HepG2 (cell line): ENCODE measurements around the gene PTMA. TPM values are rescaled to one million over a fixed set of nuclear protein-coding genes. Genes with fewer than 3 reads are reported as not detected.

Experiments
- BORCS8-MEF2B ChIP-seq: sonication (generic); formaldehyde crosslinking; IDR thresholded peaks from 2 replicates; pipeline ENCODE4 v1.8.0; 2022; ENCODE audit warnings: mild to moderate bottlenecking, missing genetic modification reagents
- CEBPG ChIP-seq: IDR thresholded peaks from 2 replicates; pipeline ENCODE4 v1.6.1; 2016
- GATAD2A ChIP-seq: IDR thresholded peaks from 2 replicates; pipeline ENCODE4 v1.6.1; 2016
- HINFP ChIP-seq: sonication (generic); formaldehyde crosslinking; IDR thresholded peaks from 2 replicates; pipeline ENCODE4 v1.4.0; 2020; ENCODE audit warnings: low read depth, mild to moderate bottlenecking, missing genetic modification reagents
- IRF9 ChIP-seq: sonication (generic); formaldehyde crosslinking; IDR thresholded peaks from 2 replicates; pipeline ENCODE4 v1.8.0; 2022; ENCODE audit warnings: missing genetic modification reagents, mild to moderate bottlenecking, borderline replicate concordance
- KAT8 ChIP-seq: IDR thresholded peaks from 2 replicates; pipeline ENCODE4 v1.6.1; 2016; ENCODE audit warnings: missing genetic modification reagents, missing compliant biosample characterization
- KLF11 ChIP-seq: IDR thresholded peaks from 2 replicates; pipeline ENCODE4 v1.6.1; 2016; ENCODE audit warnings: missing compliant biosample characterization
- MAFG ChIP-seq: sonication (generic); formaldehyde crosslinking; IDR thresholded peaks from 2 replicates; pipeline ENCODE4 v1.5.1; 2020; ENCODE audit warnings: mild to moderate bottlenecking, missing genetic modification reagents
- MIER3 ChIP-seq: IDR thresholded peaks from 2 replicates; pipeline ENCODE4 v1.6.1; 2016; ENCODE audit warnings: missing compliant biosample characterization, borderline replicate concordance
- MZF1 ChIP-seq: sonication (generic); formaldehyde crosslinking; IDR thresholded peaks from 2 replicates; pipeline ENCODE4 v1.8.1; 2023; ENCODE audit warnings: mild to moderate bottlenecking, missing genetic modification reagents, borderline replicate concordance
- REST ChIP-seq, 2 experiments: IDR thresholded peaks; 2 replicates each; pipeline ENCODE4 v1.6.1; 2011 to 2012; ENCODE audit warnings: low read length in 2 of 2, borderline replicate concordance in 1 of 2, low read depth in 1 of 2, mild to moderate bottlenecking in 1 of 2, moderate library complexity in 1 of 2
- RORA ChIP-seq: sonication (generic); formaldehyde crosslinking; IDR thresholded peaks from 2 replicates; pipeline ENCODE4 v1.5.0; 2020; ENCODE audit warnings: mild to moderate bottlenecking, missing genetic modification reagents, moderate library complexity
- SP140L ChIP-seq: sonication (generic); formaldehyde crosslinking; IDR thresholded peaks from 2 replicates; pipeline ENCODE4 v1.4.0; 2020; ENCODE audit warnings: missing genetic modification reagents, borderline replicate concordance
- TGIF2 ChIP-seq: IDR thresholded peaks from 2 replicates; pipeline ENCODE4 v1.6.1; 2016; ENCODE audit warnings: control low read depth, missing compliant biosample characterization
- THAP11 ChIP-seq: IDR thresholded peaks from 2 replicates; pipeline ENCODE4 v1.6.1; 2016; ENCODE audit warnings: missing biosample characterization, missing genetic modification reagents
- ZBTB39 ChIP-seq: sonication (generic); formaldehyde crosslinking; IDR thresholded peaks from 2 replicates; pipeline ENCODE4 v1.5.0; 2020; ENCODE audit warnings: missing genetic modification reagents
- ZBTB43 ChIP-seq: sonication (generic); formaldehyde crosslinking; conservative IDR thresholded peaks from 2 replicates; pipeline ENCODE4 v1.4.0; 2020; ENCODE audit warnings: missing genetic modification reagents
- ZFP41 ChIP-seq: sonication (generic); formaldehyde crosslinking; IDR thresholded peaks from 2 replicates; pipeline ENCODE4 v1.4.0; 2020; ENCODE audit warnings: mild to moderate bottlenecking, missing genetic modification reagents, borderline replicate concordance
- ZNF235 ChIP-seq: sonication (generic); formaldehyde crosslinking; IDR thresholded peaks from 2 replicates; pipeline ENCODE4 v1.8.1; 2023; ENCODE audit warnings: mild to moderate bottlenecking, missing genetic modification reagents, borderline replicate concordance
- ZNF451 ChIP-seq: sonication (generic); formaldehyde crosslinking; IDR thresholded peaks from 2 replicates; pipeline ENCODE4 v1.5.0; 2020; ENCODE audit warnings: mild to moderate bottlenecking, missing genetic modification reagents
- polyA plus RNA-seq, 8 experiments: library from polyadenylated mRNA; depleted of rRNA in 3 of 8; stranded (reverse) in 7 of 8; unstranded in 1 of 8; fragments of >200 nt; fragmentation: Illumina TruSeq in 4 of 8; extraction: Trizol in 4 of 8; gene quantifications; 2 replicates each; pipeline versions ENCODE4 v1.2.1 to v1.2.3, GENCODE V29; 2011 to 2016; ENCODE audit warnings: low read depth in 4 of 8, missing spikeins in 1 of 8, mixed read lengths in 1 of 8; ENCODE audit not compliant: insufficient read depth in 1 of 8
- total RNA-seq, 5 experiments: library from RNA; depleted of rRNA; stranded (reverse); fragments of >200 nt; fragmentation: Illumina TruSeq; extraction: Trizol; gene quantifications; 2 replicates each; pipeline ENCODE4 v1.2.3, GENCODE V29; 2016; ENCODE audit warnings: low read depth in 1 of 5

The PTMA gene
- total and polyA plus RNA-seq, 2 of the 13 experiments (the other 11 are each of a cell fraction or from before 2014, with no cell fraction given) = 190 to 1,086 TPM

GRCh38 chr2:231701456-231702373 is 6.6 kb upstream of the PTMA start (continued):
- TF ChIP-seq CEBPG (CRISPR knock-in tag) = peak; percentile 84
- no peak for TF ChIP-seq RORA
- peak; percentile 60; the same call in 1 of the 2 replicates for TF ChIP-seq HINFP (CRISPR knock-in tag)
- TF ChIP-seq GATAD2A (CRISPR knock-in tag) = no peak; the same call in none of the 2 replicates
- no peak for TF ChIP-seq MZF1 (CRISPR knock-in tag)
- no peak for TF ChIP-seq ZNF235 (CRISPR knock-in tag)
- TF ChIP-seq ZBTB43 = peak; percentile 30; the same call in 1 of the 2 replicates
- no peak for TF ChIP-seq ZFP41
- TF ChIP-seq ZNF451 (CRISPR knock-in tag) = peak; percentile 81; the same call in 1 of the 2 replicates
- peak; percentile 83 for TF ChIP-seq THAP11 (CRISPR knock-in tag)
- no peak for TF ChIP-seq TGIF2 (CRISPR knock-in tag)
- TF ChIP-seq MAFG (CRISPR knock-in tag) = no peak
- TF ChIP-seq MIER3 (CRISPR knock-in tag) = no peak
- TF ChIP-seq KLF11 (CRISPR knock-in tag) = no peak
- TF ChIP-seq REST (IDR thresholded peaks at IDR 0.05; ENCODE audit: borderline replicate concordance in 1 of 2, low read depth in 1 of 2, low read length in 2 of 2) = no peak
- peak; percentile 85 for TF ChIP-seq BORCS8-MEF2B (CRISPR knock-in tag)
- peak; percentile 83 for TF ChIP-seq KAT8 (CRISPR knock-in tag)
- no peak for TF ChIP-seq SP140L (CRISPR knock-in tag)
- TF ChIP-seq ZBTB39 = no peak
- peak; percentile 68; the same call in 1 of the 2 replicates for TF ChIP-seq IRF9 (CRISPR knock-in tag)
